NB4 (cell line): ENCODE results near the gene PITPNC1.

Source experiments
- DNase-seq: peaks from one replicate; pipeline ENCODE4 v3.0.0; 2010; ENCODE audit warnings: low read depth
- H3K4me3 ChIP-seq: one replicate; pipeline ENCODE4 v1.5.1; 2011; ENCODE audit warnings: mild to moderate bottlenecking, low read depth, low read length, moderate library complexity
- CTCF ChIP-seq: IDR thresholded peaks from one replicate; pipeline ENCODE4 v1.5.1; 2012; ENCODE audit warnings: low read depth, low read length
- MAX ChIP-seq: IDR thresholded peaks from 2 replicates; pipeline ENCODE4 v1.6.1; 2011; ENCODE audit warnings: low read depth, low read length
- MYC ChIP-seq: IDR thresholded peaks from 2 replicates; pipeline ENCODE4 v1.6.1; 2011; ENCODE audit warnings: low read depth, low read length
- POLR2A ChIP-seq: IDR thresholded peaks from 2 replicates; pipeline ENCODE4 v1.6.1; 2011; ENCODE audit warnings: mild to moderate bottlenecking; ENCODE audit not compliant: insufficient read length; ENCODE audit errors: extremely low read depth

PITPNC1 gene

GRCh38 chr17:67689534-67690177 is 312.6 kb downstream of the PITPNC1 start:
- no peak for TF ChIP-seq MYC
- peak; percentile 67 for TF ChIP-seq CTCF
- H3K4me3 ChIP-seq: no peak overlapping the region
- peak; percentile 69 for DNase-seq

GRCh38 chr17:67693811-67694210 is 316.7 kb downstream of the PITPNC1 start:
- TF ChIP-seq CTCF: no peak
- TF ChIP-seq MAX: no peak
- TF ChIP-seq POLR2A: no peak
- TF ChIP-seq MYC: no peak
- no peak for DNase-seq

GRCh38 chr17:67696347-67696746 is 319.3 kb downstream of the PITPNC1 start:
- no peak for DNase-seq
- TF ChIP-seq CTCF: no peak
- TF ChIP-seq MYC: no peak
- TF ChIP-seq MAX: no peak
- no peak for TF ChIP-seq POLR2A
- no peak overlapping the region for H3K4me3 ChIP-seq

More at GRCh38 chr17:67693811-67694210, 316.7 kb downstream of the PITPNC1 start:
- no peak overlapping the region for H3K4me3 ChIP-seq

GRCh38 chr17:67696853-67697498 is 319.9 kb downstream of the PITPNC1 start:
- TF ChIP-seq POLR2A (no peak), CTCF (no peak), MYC (no peak), MAX (no peak)
- no peak for DNase-seq
- H3K4me3 ChIP-seq: no peak overlapping the region

GRCh38 chr17:67700037-67700724 is 323.1 kb downstream of the PITPNC1 start:
- no peak overlapping the region for H3K4me3 ChIP-seq
- DNase-seq: no peak

More at GRCh38 chr17:67700037-67700724, 323.1 kb downstream of the PITPNC1 start:
- TF ChIP-seq MAX: no peak
- no peak for TF ChIP-seq CTCF
- TF ChIP-seq MYC: no peak
- no peak for TF ChIP-seq POLR2A
